Adrenal gland (tissue), 12 donors: ENCODE data around the gene SLC24A4. TPM values are rescaled to one million over a fixed set of nuclear protein-coding genes. Genes with fewer than 3 reads are reported as not detected.

ENCODE experiments used
- DNase-seq, 7 donors: peaks; one replicate each; pipeline ENCODE4 v3.0.0-alpha.2; 2019 to 2020
- H3K27ac ChIP-seq, 5 donors: fragments of 200-600 bp; sonication (generic) in 4 of 5; 1 replicate in 3 of 5; 2 replicates in 2 of 5; pipeline versions ENCODE4 v1.5.1 to v1.8.0; 2016 to 2020; ENCODE audit warnings: mild to moderate bottlenecking in 1 of 5
- H3K27me3 ChIP-seq: fragments of 200-600 bp; 2 replicates; pipeline ENCODE4 v1.8.0; 2021
- H3K36me3 ChIP-seq, 2 donors: fragments of 200-600 bp; replicated peaks in 1 of 2; 1 replicate in 1 of 2; 2 replicates in 1 of 2; pipeline versions ENCODE4 v1.5.1 to v1.8.0; 2018 to 2022
- H3K4me1 ChIP-seq, 2 donors: fragments of 200-600 bp; replicated peaks in 1 of 2; 1 replicate in 1 of 2; 2 replicates in 1 of 2; pipeline versions ENCODE4 v1.5.1 to v1.8.0; 2018 to 2021
- H3K4me3 ChIP-seq, 4 donors: fragments of 200-600 bp; sonication (generic) in 3 of 4; one replicate each; pipeline ENCODE4 v1.5.1; 2016 to 2018
- H3K9me3 ChIP-seq, 3 donors: fragments of 200-600 bp; sonication (generic) in 1 of 3; replicated peaks in 1 of 3; 1 replicate in 2 of 3; 2 replicates in 1 of 3; pipeline versions ENCODE4 v1.5.1 to v1.8.0; 2016 to 2021
- POLR2A ChIP-seq, 2 donors: fragments of 450-650 bp; IDR thresholded peaks; one replicate each; pipeline ENCODE4 v1.6.1; 2017; ENCODE audit warnings: antibody characterized with exemption in 2 of 2, mild to moderate bottlenecking in 2 of 2, moderate library complexity in 1 of 2
- WGBS, 4 donors: extraction: QIAGEN DNeasy Blood & Tissue Kit in 2 of 4; methylation state at CpG; one replicate each; pipeline versions ENCODE4 v1.1.5 to v1.1.7; 2013 to 2017; 5-methylcytosine and 5-hydroxymethylcytosine counted together
- intact Hi-C, 2 donors: fragments of 100-400 bp; cut with DNase I; formaldehyde crosslinking; loops; one replicate each; pipeline versions ENCODE4 v1.14.1 to v1.15.0; 2022 to 2023
- polyA plus RNA-seq, 3 donors: library from polyadenylated mRNA; stranded (reverse); fragments of 200-250 nt in 2 of 3; fragments of 350-450 nt in 1 of 3; fragmentation: Illumina TruSeq in 1 of 3; extraction: RNeasy Lipid Tissue Mini Kit (QIAGEN cat#74804) in 1 of 3; gene quantifications; one replicate each; pipeline ENCODE4 v1.2.3, GENCODE V29; 2013 to 2014
- total RNA-seq, 9 donors: library from RNA; depleted of rRNA in 4 of 9; stranded (reverse); fragments of >200 nt in 4 of 9; fragments of 120-200 nt in 1 of 9; fragmentation: NEBNext Ultra II Directional in 1 of 9; extraction: Animal tissue kit (Norgen Biotek cat#: 25700) in 1 of 9; gene quantifications; one replicate each; pipeline versions ENCODE4 v1.1.0 to v1.2.4, GENCODE V29; 2013 to 2023
- TF ChIP-seq, protein P1 (sequence below), 6 experiments: fragments of 450-650 bp in 4 of 6; fragments of 200-600 bp in 2 of 6; sonication (generic) in 1 of 6; IDR thresholded peaks; 1 replicate in 5 of 6; 2 replicates in 1 of 6; pipeline versions ENCODE4 v1.5.1 to v1.8.0; 2016 to 2021; ENCODE audit warnings: antibody characterized with exemption in 6 of 6, mild to moderate bottlenecking in 2 of 6, moderate library complexity in 1 of 6
- donor health status: healthy with polysubstance abuse.
- donor health status: Bipolar disorder and iron deficiency.
- donor health status: DM: yes; HTN: yes; CAD: no.
- donor health status: DM: no; HTN: no; CAD: no.
- donor health status: DM: no; HTN: no; CAD: no.
- donor health status: DM: yes; HTN: yes; CAD: no.

Gene SLC24A4
- total and polyA plus RNA-seq, 12 donors: 0.09 to 1.9 (median 0.52) TPM

GRCh38 chr14:92373336-92373735 lies 50.4 kb downstream of the SLC24A4 start:
- intact Hi-C loops: no loop called here
- Histone ChIP-seq H3K36me3 (no peaks in the 10 kb centered on the region), H3K9me3 (no peaks in the 10 kb centered on the region), H3K27ac (no peak overlapping the region), H3K4me1 (no peaks in the 10 kb centered on the region), H3K4me3 (no peak overlapping the region), H3K27me3 (no peaks in the 10 kb centered on the region)
- no peak for DNase-seq
- TF ChIP-seq POLR2A (IDR thresholded peaks at IDR 0.05): no peak
- TF ChIP-seq, protein P1, sequence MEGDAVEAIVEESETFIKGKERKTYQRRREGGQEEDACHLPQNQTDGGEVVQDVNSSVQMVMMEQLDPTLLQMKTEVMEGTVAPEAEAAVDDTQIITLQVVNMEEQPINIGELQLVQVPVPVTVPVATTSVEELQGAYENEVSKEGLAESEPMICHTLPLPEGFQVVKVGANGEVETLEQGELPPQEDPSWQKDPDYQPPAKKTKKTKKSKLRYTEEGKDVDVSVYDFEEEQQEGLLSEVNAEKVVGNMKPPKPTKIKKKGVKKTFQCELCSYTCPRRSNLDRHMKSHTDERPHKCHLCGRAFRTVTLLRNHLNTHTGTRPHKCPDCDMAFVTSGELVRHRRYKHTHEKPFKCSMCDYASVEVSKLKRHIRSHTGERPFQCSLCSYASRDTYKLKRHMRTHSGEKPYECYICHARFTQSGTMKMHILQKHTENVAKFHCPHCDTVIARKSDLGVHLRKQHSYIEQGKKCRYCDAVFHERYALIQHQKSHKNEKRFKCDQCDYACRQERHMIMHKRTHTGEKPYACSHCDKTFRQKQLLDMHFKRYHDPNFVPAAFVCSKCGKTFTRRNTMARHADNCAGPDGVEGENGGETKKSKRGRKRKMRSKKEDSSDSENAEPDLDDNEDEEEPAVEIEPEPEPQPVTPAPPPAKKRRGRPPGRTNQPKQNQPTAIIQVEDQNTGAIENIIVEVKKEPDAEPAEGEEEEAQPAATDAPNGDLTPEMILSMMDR (IDR thresholded peaks at IDR 0.05): no peak
- 79 to 85% (median 81%) methylated on average over 7 of the region's 7 CpGs for WGBS, 4 donors

GRCh38 chr14:92380131-92380530 lies 57.2 kb downstream of the SLC24A4 start:
- no peaks in the 10 kb centered on the region for H3K9me3 ChIP-seq
- TF ChIP-seq, protein P1 (IDR thresholded peaks at IDR 0.05): no peak
- TF ChIP-seq POLR2A (IDR thresholded peaks at IDR 0.05): no peak
- no peak overlapping the region for H3K27ac ChIP-seq
- H3K4me3 ChIP-seq: no peak overlapping the region
- H3K27me3 ChIP-seq: no peaks in the 10 kb centered on the region
- H3K36me3 ChIP-seq: no peaks in the 10 kb centered on the region
- no peak for DNase-seq
- H3K4me1 ChIP-seq: no peaks in the 10 kb centered on the region
- intact Hi-C loops: no loop called here
- 77 to 88% (median 84%) methylated on average over 10 of the region's 10 CpGs for WGBS, 4 donors

- Histone ChIP-seq H3K27ac (no peak overlapping the region), H3K36me3 (no peaks in the 10 kb centered on the region), H3K27me3 (no peaks in the 10 kb centered on the region), H3K4me3 (no peak overlapping the region), H3K4me1 (no peaks in the 10 kb centered on the region), H3K9me3 (no peaks in the 10 kb centered on the region)
- no peak for TF ChIP-seq POLR2A (IDR thresholded peaks at IDR 0.05)
- TF ChIP-seq, protein P1 (IDR thresholded peaks at IDR 0.05): no peak
- 77 to 95% (median 89%) methylated on average over 5 to 9 of the region's 9 CpGs for WGBS, 4 donors
- intact Hi-C loops: no loop called here
- DNase-seq: no peak
These were observed 57.6 kb downstream of the SLC24A4 start for GRCh38 chr14:92380582-92380981.

DNA sequence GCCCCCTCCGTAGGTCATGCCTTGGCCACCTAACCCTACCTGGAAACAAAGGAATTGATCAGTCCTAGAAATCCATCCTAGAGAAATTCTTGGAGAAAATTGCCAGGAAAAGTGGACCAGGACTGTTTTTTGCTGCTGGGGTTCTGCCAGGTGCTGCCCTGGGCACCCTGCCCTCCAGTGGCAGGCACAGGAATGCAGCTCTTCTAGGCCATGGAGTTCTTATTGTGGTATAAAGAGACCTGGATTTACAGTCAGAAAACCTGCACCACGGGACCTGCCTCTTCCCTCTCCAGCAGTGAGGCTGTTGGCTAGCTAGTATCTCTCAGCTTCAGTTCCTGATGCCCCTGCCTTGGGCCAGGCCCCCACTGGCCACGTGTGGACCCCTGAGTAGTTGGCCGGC lies 59.7 kb downstream of the SLC24A4 start:
- H3K4me1 ChIP-seq: no peaks in the 10 kb centered on the region
- no peaks in the 10 kb centered on the region for H3K36me3 ChIP-seq
- H3K27ac ChIP-seq: no peak overlapping the region
- no peaks in the 10 kb centered on the region for H3K27me3 ChIP-seq
- no peak overlapping the region for H3K4me3 ChIP-seq
- intact Hi-C loops: no loop called here
- DNase-seq: peak in 6 of 7 donors; percentile 30 to 56 (median 40)
- TF ChIP-seq, protein P1 (IDR thresholded peaks at IDR 0.05): peak; percentile 26 to 49 (median 44)
- TF ChIP-seq POLR2A (IDR thresholded peaks at IDR 0.05): no peak
- H3K9me3 ChIP-seq: no peaks in the 10 kb centered on the region
- 60 to 93% (median 71%) methylated on average over 2 to 4 of the region's 4 CpGs for WGBS, 4 donors
